Stimulated activated CD4-positive, alpha-beta T cell treated with anti-CD3 and anti-CD28 coated beads, TNF-alpha, amount 100 ng/mL, for 4 hours (primary cell): Measurements from ENCODE around the gene DENND1A.

Experiments used
- DNase-seq, 3 experiments: peaks; one replicate each; pipeline ENCODE4 v3.0.0-alpha.2; 2020; ENCODE audit warnings: low read depth in 3 of 3

The DENND1A gene

GRCh38 chr9:123354806-123355508, 575.0 kb downstream of the DENND1A start:
- DNase-seq, result no peak

- peak in 2 of 3 experiments; percentile 12 to 24 for DNase-seq
These were observed 575.8 kb downstream of the DENND1A start for GRCh38 chr9:123353984-123354591.

GRCh38 chr9:123353041-123353440, 576.9 kb downstream of the DENND1A start:
- no peak for DNase-seq

- no peak for DNase-seq
These were observed 579.2 kb downstream of the DENND1A start for GRCh38 chr9:123350590-123351310.

GRCh38 chr9:123349691-123350480, 580.0 kb downstream of the DENND1A start:
- peak; percentile 38 to 52 (median 43) for DNase-seq

- DNase-seq, result no peak
These were observed 580.9 kb downstream of the DENND1A start for GRCh38 chr9:123349033-123349432.

GRCh38 chr9:123348317-123348992, 581.5 kb downstream of the DENND1A start:
- no peak for DNase-seq

GRCh38 chr9:123347289-123348060, 582.5 kb downstream of the DENND1A start:
- no peak for DNase-seq

- DNase-seq, result no peak
These were observed 583.1 kb downstream of the DENND1A start for GRCh38 chr9:123346826-123347225.

GRCh38 chr9:123346026-123346425, 583.9 kb downstream of the DENND1A start:
- no peak for DNase-seq

- DNase-seq, result no peak
These were observed 584.4 kb downstream of the DENND1A start for GRCh38 chr9:123345567-123345955.

- DNase-seq, result no peak
These were observed 585.6 kb downstream of the DENND1A start for GRCh38 chr9:123344192-123344949.

GRCh38 chr9:123343443-123344191, 586.3 kb downstream of the DENND1A start:
- DNase-seq, result no peak

- no peak for DNase-seq
These were observed 587.7 kb downstream of the DENND1A start for GRCh38 chr9:123342247-123342646.

GRCh38 chr9:123341816-123342215, 588.1 kb downstream of the DENND1A start:
- no peak for DNase-seq

- peak in 1 of 3 experiments; percentile 35 for DNase-seq
These were observed 590.0 kb downstream of the DENND1A start for GRCh38 chr9:123339666-123340510.

- DNase-seq, result peak; percentile 29 to 36 (median 33)
These were observed 590.9 kb downstream of the DENND1A start for GRCh38 chr9:123338710-123339665.
